OCI-LY3 (cell line): Measurements from ENCODE around the gene HDAC4.

ENCODE experiments used
- H2AFZ ChIP-seq: fragments of 200-600, 300-600 bp; shearing (Covaris generic); 2 replicates; pipeline ENCODE4 v1.6.0; 2014; ENCODE audit warnings: antibody characterized with exemption, low read depth, low read length
- H3K27ac ChIP-seq: fragments of 200-600, 300-600 bp; sonication (generic); 2 replicates; pipeline ENCODE4 v1.5.1; 2014; ENCODE audit warnings: mild to moderate bottlenecking, low read length, moderate library complexity, mixed read lengths
- H3K27me3 ChIP-seq: fragments of 200-600, 300-600 bp; sonication (generic); 2 replicates; pipeline ENCODE4 v1.6.1; 2014; ENCODE audit warnings: low read depth, low read length, mixed read lengths
- H3K36me3 ChIP-seq: fragments of 200-600, 300-600 bp; sonication (generic); replicated peaks from 2 replicates; pipeline ENCODE3; 2014; ENCODE audit warnings: low read depth, low read length, mixed read lengths
- H3K4me1 ChIP-seq: fragments of 300-600, 200-600 bp; sonication (generic); 2 replicates; pipeline ENCODE4 v1.6.1; 2014; ENCODE audit warnings: low read length, mixed read lengths
- H3K4me2 ChIP-seq: fragments of 200-600, 300-600 bp; sonication (generic); 2 replicates; pipeline ENCODE4 v1.6.1; 2014; ENCODE audit warnings: low read length, mixed read lengths
- H3K4me3 ChIP-seq: fragments of 300-600, 200-600 bp; sonication (generic); 2 replicates; pipeline ENCODE4 v1.5.1; 2014; ENCODE audit warnings: antibody characterized with exemption, mild to moderate bottlenecking, low read length, moderate library complexity
- H3K79me2 ChIP-seq: fragments of 300-600, 200-600 bp; shearing (Covaris generic); 2 replicates; pipeline ENCODE4 v1.6.1; 2014; ENCODE audit warnings: mild to moderate bottlenecking, low read length, mixed read lengths
- H3K9ac ChIP-seq: fragments of 300-600, 200-600 bp; shearing (Covaris generic); 2 replicates; pipeline ENCODE4 v1.6.0; 2014; ENCODE audit warnings: mild to moderate bottlenecking, low read length, moderate library complexity
- H3K9me3 ChIP-seq: fragments of 200-600, 300-600 bp; shearing (Covaris generic); 2 replicates; pipeline ENCODE4 v1.6.1; 2014; ENCODE audit warnings: low read length, mixed read lengths; ENCODE audit not compliant: insufficient read depth
- H4K20me1 ChIP-seq: fragments of 200-600, 300-600 bp; sonication (generic); 2 replicates; pipeline ENCODE4 v1.6.1; 2016; ENCODE audit warnings: low read length, mixed read lengths; ENCODE audit not compliant: insufficient read depth
- CTCF ChIP-seq: fragments of 200-600, 300-600 bp; sonication (generic); IDR thresholded peaks from 2 replicates; pipeline ENCODE4 v1.5.1; 2014; ENCODE audit warnings: antibody characterized with exemption, low read length, low read depth
- EZH2phosphoT487 ChIP-seq: fragments of 200-600 bp; shearing (Covaris generic); IDR thresholded peaks from 2 replicates; pipeline ENCODE4 v1.6.1; 2018; ENCODE audit warnings: antibody characterized with exemption, mixed run types, low read depth

The HDAC4 gene

DNA sequence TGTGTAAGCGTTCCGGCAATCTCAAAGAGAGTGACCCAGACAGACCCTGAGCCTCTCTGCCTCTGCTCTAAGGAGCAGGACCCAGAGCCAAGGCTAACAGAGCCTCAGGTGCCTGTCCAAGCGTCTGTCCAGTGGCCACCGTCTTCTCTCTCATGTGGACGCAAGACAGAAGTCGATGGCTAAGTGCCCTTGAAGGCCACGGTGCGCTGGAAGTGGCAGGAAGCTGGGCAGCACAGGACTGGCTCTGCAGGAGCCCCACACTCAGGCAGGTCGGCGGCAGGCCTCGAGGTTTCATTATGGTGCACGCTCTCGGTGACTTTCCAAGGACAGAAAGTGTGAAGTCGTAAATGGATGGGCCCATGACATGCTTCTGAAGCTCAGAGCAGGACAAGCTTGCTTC is 49.1 kb downstream of the HDAC4 start:
- no peaks in the 10 kb centered on the region for H3K27me3 ChIP-seq
- no peak overlapping the region for H3K4me3 ChIP-seq
- no peaks in the 10 kb centered on the region for H3K9me3 ChIP-seq
- H3K4me2 ChIP-seq = no peak overlapping the region
- H3K9ac ChIP-seq = no peak overlapping the region
- H2AFZ ChIP-seq = no peak overlapping the region
- no peak overlapping the region for H3K27ac ChIP-seq
- no peaks in the 10 kb centered on the region for H3K4me1 ChIP-seq
- TF ChIP-seq EZH2phosphoT487 = no peak
- no peak for TF ChIP-seq CTCF
- no peaks in the 10 kb centered on the region for H3K79me2 ChIP-seq
- H4K20me1 ChIP-seq = no peaks in the 10 kb centered on the region
- H3K36me3 ChIP-seq = no peaks in the 10 kb centered on the region

DNA sequence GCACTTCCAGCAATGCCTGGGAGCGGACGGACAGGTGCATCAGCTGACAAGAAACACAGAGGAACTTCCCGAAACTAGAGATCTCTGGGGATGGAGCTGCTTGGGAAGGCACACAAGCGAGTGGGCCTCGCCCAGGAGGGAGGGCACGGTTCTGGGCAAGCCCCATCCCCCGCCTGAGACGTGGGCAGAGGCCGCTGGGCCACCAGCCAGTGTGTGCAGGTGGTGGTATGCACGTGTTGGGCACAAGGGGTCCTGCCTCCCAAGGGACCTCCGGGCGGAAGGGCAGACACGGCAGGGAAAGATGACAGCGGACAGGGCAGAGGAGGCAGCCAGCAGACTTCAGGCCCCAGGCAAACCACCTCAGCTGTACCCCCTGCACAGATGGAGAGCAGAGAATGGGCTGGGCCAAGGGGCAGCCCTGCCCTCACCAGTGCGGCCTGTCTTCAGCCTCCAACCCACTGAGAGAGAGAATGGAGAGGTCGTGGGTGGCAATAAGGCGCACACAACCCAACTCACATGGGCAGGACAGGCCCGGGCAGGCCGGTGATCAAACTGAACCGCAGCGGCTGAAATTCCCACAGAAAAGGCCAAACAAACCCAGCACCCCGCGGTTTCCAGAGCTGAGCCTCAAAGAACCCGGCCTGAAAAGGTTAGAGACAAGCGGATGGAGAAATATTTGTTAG is 51.2 kb downstream of the HDAC4 start:
- Histone ChIP-seq H3K4me2 (no peak overlapping the region), H3K79me2 (no peaks in the 10 kb centered on the region), H3K9ac (no peak overlapping the region), H3K27me3 (no peaks in the 10 kb centered on the region), H3K9me3 (no peaks in the 10 kb centered on the region), H3K36me3 (no peaks in the 10 kb centered on the region), H4K20me1 (no peaks in the 10 kb centered on the region), H3K27ac (no peak overlapping the region), H2AFZ (no peak overlapping the region), H3K4me1 (no peaks in the 10 kb centered on the region), H3K4me3 (no peak overlapping the region)
- TF ChIP-seq EZH2phosphoT487 (no peak), CTCF (no peak)

DNA sequence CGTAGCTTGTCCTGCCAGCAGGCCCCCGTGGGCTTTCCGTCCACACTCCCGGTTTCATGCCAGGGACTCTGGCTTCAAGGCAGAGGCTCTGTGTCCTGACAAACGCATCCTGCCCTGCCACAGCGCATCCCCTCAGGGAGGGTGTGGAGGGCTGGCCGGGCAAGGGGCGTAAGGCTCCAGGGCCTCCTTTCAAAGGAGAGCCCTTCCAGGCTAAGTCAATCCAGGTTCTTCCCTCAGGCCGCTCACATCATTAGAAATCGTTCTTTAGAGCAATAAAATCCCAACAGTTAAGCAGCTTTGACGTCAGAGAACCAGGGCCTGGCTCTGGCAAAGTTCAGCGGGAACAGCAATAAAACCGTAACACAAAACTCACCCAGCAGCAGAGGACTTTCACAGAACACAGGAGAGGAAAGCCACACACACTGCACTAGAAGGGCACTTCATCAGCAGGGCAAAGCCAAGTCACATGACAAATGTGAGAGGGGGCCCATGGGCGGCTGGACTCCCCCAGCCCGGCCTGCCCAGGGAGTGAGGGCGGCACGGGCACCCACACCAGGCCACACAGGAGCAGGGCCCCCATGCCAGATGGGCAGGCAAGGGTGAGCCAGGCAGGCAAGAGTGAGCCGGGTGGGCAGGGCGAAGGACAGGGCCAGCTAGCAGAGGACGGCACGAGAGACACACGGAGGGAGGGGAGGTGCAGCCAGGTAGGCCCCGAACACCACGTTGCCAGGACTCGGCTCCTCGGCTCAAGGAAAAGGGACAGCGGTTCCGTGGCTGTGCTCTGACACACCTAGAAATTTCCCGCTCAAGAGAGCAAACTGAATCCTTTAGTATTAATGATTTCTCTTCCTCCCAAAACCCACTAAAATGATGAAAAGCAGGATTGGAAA is 52.0 kb downstream of the HDAC4 start:
- Histone ChIP-seq H3K4me2 (no peak overlapping the region), H4K20me1 (no peaks in the 10 kb centered on the region), H2AFZ (no peak overlapping the region), H3K36me3 (no peaks in the 10 kb centered on the region), H3K79me2 (no peaks in the 10 kb centered on the region), H3K4me3 (no peak overlapping the region), H3K9ac (no peak overlapping the region), H3K4me1 (no peaks in the 10 kb centered on the region), H3K27ac (no peak overlapping the region), H3K27me3 (no peaks in the 10 kb centered on the region), H3K9me3 (no peaks in the 10 kb centered on the region)
- TF ChIP-seq EZH2phosphoT487 (no peak), CTCF (no peak)

GRCh38 chr2:239346676-239347075 is 54.1 kb downstream of the HDAC4 start:
- no peaks in the 10 kb centered on the region for H3K9me3 ChIP-seq
- H4K20me1 ChIP-seq = no peaks in the 10 kb centered on the region
- no peak for TF ChIP-seq EZH2phosphoT487
- TF ChIP-seq CTCF = no peak
- H3K9ac ChIP-seq = no peak overlapping the region
- H2AFZ ChIP-seq = no peak overlapping the region
- H3K36me3 ChIP-seq = no peaks in the 10 kb centered on the region
- no peaks in the 10 kb centered on the region for H3K79me2 ChIP-seq
- no peaks in the 10 kb centered on the region for H3K4me1 ChIP-seq
- H3K4me3 ChIP-seq = no peak overlapping the region
- no peak overlapping the region for H3K27ac ChIP-seq
- no peak overlapping the region for H3K4me2 ChIP-seq
- no peaks in the 10 kb centered on the region for H3K27me3 ChIP-seq
